Prostate gland (tissue), 2 donors: ENCODE measurements around the gene VCAN.

Experiments
- POLR2A ChIP-seq: fragments of 450-650 bp; IDR thresholded peaks from one replicate; pipeline ENCODE4 v1.6.1; 2016; ENCODE audit warnings: antibody characterized with exemption, mild to moderate bottlenecking
- POLR2AphosphoS5 ChIP-seq: sonication (generic); formaldehyde crosslinking; IDR thresholded peaks from one replicate; pipeline ENCODE4 v1.6.1; 2017; ENCODE audit warnings: antibody characterized with exemption
- TF ChIP-seq, protein P1 (sequence below), 4 experiments: fragments of 200-600 bp in 2 of 4; fragments of 450-650 bp in 2 of 4; sonication (generic) in 2 of 4; IDR thresholded peaks; 1 replicate in 3 of 4; 2 replicates in 1 of 4; pipeline ENCODE4 v1.5.1; 2016 to 2019; ENCODE audit warnings: antibody characterized with exemption in 4 of 4, mild to moderate bottlenecking in 2 of 4, moderate library complexity in 2 of 4

DNA sequence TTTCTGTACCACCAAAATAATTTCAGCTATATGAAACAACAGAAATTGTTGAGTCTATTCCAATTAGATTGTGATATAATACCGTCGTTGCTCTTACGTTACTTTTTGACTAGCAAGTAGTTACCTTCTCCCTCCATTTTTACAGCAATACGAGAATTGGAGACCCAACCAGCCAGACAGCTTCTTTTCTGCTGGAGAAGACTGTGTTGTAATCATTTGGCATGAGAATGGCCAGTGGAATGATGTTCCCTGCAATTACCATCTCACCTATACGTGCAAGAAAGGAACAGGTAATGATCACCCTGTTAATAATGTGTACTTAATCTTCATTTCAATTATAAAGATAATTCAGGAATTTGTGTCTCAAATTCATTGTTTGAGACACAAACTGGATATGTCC lies 100.7 kb downstream of the VCAN start:
- TF ChIP-seq, protein P1, sequence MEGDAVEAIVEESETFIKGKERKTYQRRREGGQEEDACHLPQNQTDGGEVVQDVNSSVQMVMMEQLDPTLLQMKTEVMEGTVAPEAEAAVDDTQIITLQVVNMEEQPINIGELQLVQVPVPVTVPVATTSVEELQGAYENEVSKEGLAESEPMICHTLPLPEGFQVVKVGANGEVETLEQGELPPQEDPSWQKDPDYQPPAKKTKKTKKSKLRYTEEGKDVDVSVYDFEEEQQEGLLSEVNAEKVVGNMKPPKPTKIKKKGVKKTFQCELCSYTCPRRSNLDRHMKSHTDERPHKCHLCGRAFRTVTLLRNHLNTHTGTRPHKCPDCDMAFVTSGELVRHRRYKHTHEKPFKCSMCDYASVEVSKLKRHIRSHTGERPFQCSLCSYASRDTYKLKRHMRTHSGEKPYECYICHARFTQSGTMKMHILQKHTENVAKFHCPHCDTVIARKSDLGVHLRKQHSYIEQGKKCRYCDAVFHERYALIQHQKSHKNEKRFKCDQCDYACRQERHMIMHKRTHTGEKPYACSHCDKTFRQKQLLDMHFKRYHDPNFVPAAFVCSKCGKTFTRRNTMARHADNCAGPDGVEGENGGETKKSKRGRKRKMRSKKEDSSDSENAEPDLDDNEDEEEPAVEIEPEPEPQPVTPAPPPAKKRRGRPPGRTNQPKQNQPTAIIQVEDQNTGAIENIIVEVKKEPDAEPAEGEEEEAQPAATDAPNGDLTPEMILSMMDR (IDR thresholded peaks at IDR 0.05): no peak
- TF ChIP-seq POLR2AphosphoS5 (no peak), POLR2A (no peak)
